ENCODE results near the gene PNPLA7. TPM values are rescaled to one million over a fixed set of nuclear protein-coding genes. Genes with fewer than 3 reads are reported as not detected.
"Not testable (repeated sequence)": the region's sequence is repeated elsewhere in the genome, so short reads cannot be mapped to it uniquely, and the experiment has no call there.

The PNPLA7 gene
- total RNA-seq = 1 to 10 TPM; 7.3 to 7.5 TPM
- total RNA-seq = 5.7 to 17.6 reads per million in 2 donors

- H3K4me3 Mint-ChIP-seq = peak within 1 kb of the TSS; percentile 94
- peaks cover 3% of the 10 kb centered on the region for H3K36me3 Mint-ChIP-seq (ENCODE audit: low read depth)
- peak within 1 kb of the TSS; percentile 60 for H3K27ac Mint-ChIP-seq
- no peaks in the 10 kb centered on the region for H3K27me3 Mint-ChIP-seq
- ATAC-seq = peak; percentile 22
- no peaks in the 10 kb centered on the region for H3K9me3 ChIP-seq (ENCODE audit: control insufficient read depth, low read length, poor library complexity, severe bottlenecking)
- peak; percentile 32 to 55 (median 44) for DNase-seq
- peaks cover 17% of the 10 kb centered on the region for H3K4me1 Mint-ChIP-seq
These were observed at the start of gene PNPLA7 for GRCh38 chr9:137550231-137550621. TSS of gene PNPLA7 (minus strand) at chr9:137550402. CDS start at chr9:137550197, 205 bp downstream.

- H3K4me1 Mint-ChIP-seq = peaks cover 11% of the 10 kb centered on the region
- ATAC-seq (no peak), DNase-seq (no peak)
- no peaks in the 10 kb centered on the region for H3K36me3 Mint-ChIP-seq (ENCODE audit: low read depth)
- H3K27me3 Mint-ChIP-seq = no peaks in the 10 kb centered on the region
- no peaks in the 10 kb centered on the region for H3K9me3 ChIP-seq (ENCODE audit: control insufficient read depth, low read length, poor library complexity, severe bottlenecking)
- no peak overlapping the region for H3K27ac Mint-ChIP-seq
- H3K4me3 Mint-ChIP-seq = no peak overlapping the region
These were observed 48.7 kb upstream of the PNPLA7 start for GRCh38 chr9:137598943-137599342.

- not testable (repeated sequence) for ATAC-seq; H3K27ac Mint-ChIP-seq; H3K27me3 Mint-ChIP-seq; DNase-seq; H3K4me3 Mint-ChIP-seq; H3K9me3 ChIP-seq (ENCODE audit: control insufficient read depth, low read length, poor library complexity, severe bottlenecking); H3K4me1 Mint-ChIP-seq; H3K36me3 Mint-ChIP-seq (ENCODE audit: low read depth)
These were observed 46.4 kb upstream of the PNPLA7 start for GRCh38 chr9:137596577-137596976.

GRCh38 chr9:137593176-137593575 lies 43.0 kb upstream of the PNPLA7 start:
- H3K9me3 ChIP-seq (ENCODE audit: control insufficient read depth, low read length, poor library complexity, severe bottlenecking) = no peaks in the 10 kb centered on the region
- peaks cover 6% of the 10 kb centered on the region for H3K4me1 Mint-ChIP-seq
- no peak overlapping the region for H3K4me3 Mint-ChIP-seq
- no peak for DNase-seq
- no peak overlapping the region for H3K27ac Mint-ChIP-seq
- ATAC-seq = no peak
- no peaks in the 10 kb centered on the region for H3K36me3 Mint-ChIP-seq (ENCODE audit: low read depth)
- no peaks in the 10 kb centered on the region for H3K27me3 Mint-ChIP-seq

- no peak overlapping the region for H3K4me3 Mint-ChIP-seq
- no peaks in the 10 kb centered on the region for H3K27me3 Mint-ChIP-seq
- H3K9me3 ChIP-seq (ENCODE audit: control insufficient read depth, low read length, poor library complexity, severe bottlenecking) = no peaks in the 10 kb centered on the region
- ATAC-seq = no peak
- DNase-seq = no peak
- H3K4me1 Mint-ChIP-seq = peaks cover 10% of the 10 kb centered on the region
- peaks cover 2% of the 10 kb centered on the region for H3K36me3 Mint-ChIP-seq (ENCODE audit: low read depth)
- no peak overlapping the region for H3K27ac Mint-ChIP-seq
These were observed 42.6 kb upstream of the PNPLA7 start for GRCh38 chr9:137592767-137593166.

- H3K4me3 Mint-ChIP-seq = peak within 1 kb of the TSS; percentile 95
- no peaks in the 10 kb centered on the region for H3K9me3 ChIP-seq (ENCODE audit: control insufficient read depth, low read length, poor library complexity, severe bottlenecking)
- H3K27me3 Mint-ChIP-seq = no peaks in the 10 kb centered on the region
- peaks cover 11% of the 10 kb centered on the region for H3K4me1 Mint-ChIP-seq
- H3K27ac Mint-ChIP-seq = peak within 1 kb of the TSS; percentile 65
- DNase-seq (peak; percentile 90 to 93 (median 92)), ATAC-seq (peak; percentile 98)
- peaks cover 2% of the 10 kb centered on the region for H3K36me3 Mint-ChIP-seq (ENCODE audit: low read depth)
These were observed 40.5 kb upstream of the PNPLA7 start, which contains the start of gene ZMYND19 for GRCh38 chr9:137590469-137591383. TSS of gene ZMYND19 (minus strand) at chr9:137590512. CDS start at chr9:137590263, 249 bp downstream.

- H3K36me3 Mint-ChIP-seq (ENCODE audit: low read depth) = peaks cover 2% of the 10 kb centered on the region
- no peaks in the 10 kb centered on the region for H3K9me3 ChIP-seq (ENCODE audit: control insufficient read depth, low read length, poor library complexity, severe bottlenecking)
- peak overlapping the region; percentile 65 for H3K27ac Mint-ChIP-seq
- H3K4me3 Mint-ChIP-seq = peak overlapping the region; percentile 95
- no peak for ATAC-seq
- no peak for DNase-seq
- H3K4me1 Mint-ChIP-seq = peaks cover 11% of the 10 kb centered on the region
- H3K27me3 Mint-ChIP-seq = no peaks in the 10 kb centered on the region
These were observed 39.9 kb upstream of the PNPLA7 start for GRCh38 chr9:137590123-137590468.

- Mint-ChIP-seq H3K27me3 (no peaks in the 10 kb centered on the region), H3K27ac (peak overlapping the region; percentile 56), H3K4me1 (peaks cover 11% of the 10 kb centered on the region), H3K4me3 (peak overlapping the region; percentile 87), H3K36me3 (ENCODE audit: low read depth) (peaks cover 2% of the 10 kb centered on the region)
- H3K9me3 ChIP-seq (ENCODE audit: control insufficient read depth, low read length, poor library complexity, severe bottlenecking) = no peaks in the 10 kb centered on the region
- peak; percentile 3 for ATAC-seq
- no peak for DNase-seq
These were observed 39.4 kb upstream of the PNPLA7 start for GRCh38 chr9:137589441-137590122.

- peak overlapping the region; percentile 87 for H3K4me3 Mint-ChIP-seq
- H3K36me3 Mint-ChIP-seq (ENCODE audit: low read depth) = peaks cover 2% of the 10 kb centered on the region
- peaks cover 11% of the 10 kb centered on the region for H3K4me1 Mint-ChIP-seq
- H3K27me3 Mint-ChIP-seq = no peaks in the 10 kb centered on the region
- no peak overlapping the region for H3K27ac Mint-ChIP-seq
- no peak for ATAC-seq
- H3K9me3 ChIP-seq (ENCODE audit: control insufficient read depth, low read length, poor library complexity, severe bottlenecking) = no peaks in the 10 kb centered on the region
- no peak for DNase-seq
These were observed 38.7 kb upstream of the PNPLA7 start for GRCh38 chr9:137588891-137589290.

- DNase-seq = no peak
- Mint-ChIP-seq H3K27me3 (no peaks in the 10 kb centered on the region), H3K27ac (no peak overlapping the region), H3K4me1 (peaks cover 11% of the 10 kb centered on the region), H3K36me3 (ENCODE audit: low read depth) (peaks cover 2% of the 10 kb centered on the region), H3K4me3 (peak overlapping the region; percentile 53)
- no peaks in the 10 kb centered on the region for H3K9me3 ChIP-seq (ENCODE audit: control insufficient read depth, low read length, poor library complexity, severe bottlenecking)
- ATAC-seq = no peak
These were observed 38.1 kb upstream of the PNPLA7 start for GRCh38 chr9:137588311-137588710.

GRCh38 chr9:137586854-137587253 lies 36.7 kb upstream of the PNPLA7 start:
- DNase-seq (no peak), ATAC-seq (no peak)
- Mint-ChIP-seq H3K4me3 (no peak overlapping the region), H3K4me1 (peaks cover 11% of the 10 kb centered on the region), H3K27me3 (no peaks in the 10 kb centered on the region), H3K27ac (no peak overlapping the region), H3K36me3 (ENCODE audit: low read depth) (peaks cover 2% of the 10 kb centered on the region)
- H3K9me3 ChIP-seq (ENCODE audit: control insufficient read depth, low read length, poor library complexity, severe bottlenecking) = no peaks in the 10 kb centered on the region

- ATAC-seq (no peak), DNase-seq (no peak)
- Mint-ChIP-seq H3K27me3 (no peaks in the 10 kb centered on the region), H3K36me3 (ENCODE audit: low read depth) (peaks cover 2% of the 10 kb centered on the region), H3K4me1 (peaks cover 5% of the 10 kb centered on the region), H3K27ac (no peak overlapping the region), H3K4me3 (no peak overlapping the region)
- no peaks in the 10 kb centered on the region for H3K9me3 ChIP-seq (ENCODE audit: control insufficient read depth, low read length, poor library complexity, severe bottlenecking)
These were observed 33.8 kb upstream of the PNPLA7 start for GRCh38 chr9:137583957-137584356.

GRCh38 chr9:137583347-137583746 lies 33.1 kb upstream of the PNPLA7 start:
- DNase-seq (no peak), ATAC-seq (no peak)
- peaks cover 5% of the 10 kb centered on the region for H3K4me1 Mint-ChIP-seq
- no peaks in the 10 kb centered on the region for H3K9me3 ChIP-seq (ENCODE audit: control insufficient read depth, low read length, poor library complexity, severe bottlenecking)
- H3K4me3 Mint-ChIP-seq = no peak overlapping the region
- peak overlapping the region; percentile 75 for H3K27ac Mint-ChIP-seq
- H3K27me3 Mint-ChIP-seq = no peaks in the 10 kb centered on the region
- H3K36me3 Mint-ChIP-seq (ENCODE audit: low read depth) = peaks cover 2% of the 10 kb centered on the region
